ENCODE data around the gene PTPN18. TPM values are rescaled to one million over a fixed set of nuclear protein-coding genes. Genes with fewer than 3 reads are reported as not detected.

The PTPN18 gene
- polyA plus RNA-seq, 2 of the 4 experiments (the other 2 are of a cell fraction) = 19.6 to 20.4 TPM

DNA sequence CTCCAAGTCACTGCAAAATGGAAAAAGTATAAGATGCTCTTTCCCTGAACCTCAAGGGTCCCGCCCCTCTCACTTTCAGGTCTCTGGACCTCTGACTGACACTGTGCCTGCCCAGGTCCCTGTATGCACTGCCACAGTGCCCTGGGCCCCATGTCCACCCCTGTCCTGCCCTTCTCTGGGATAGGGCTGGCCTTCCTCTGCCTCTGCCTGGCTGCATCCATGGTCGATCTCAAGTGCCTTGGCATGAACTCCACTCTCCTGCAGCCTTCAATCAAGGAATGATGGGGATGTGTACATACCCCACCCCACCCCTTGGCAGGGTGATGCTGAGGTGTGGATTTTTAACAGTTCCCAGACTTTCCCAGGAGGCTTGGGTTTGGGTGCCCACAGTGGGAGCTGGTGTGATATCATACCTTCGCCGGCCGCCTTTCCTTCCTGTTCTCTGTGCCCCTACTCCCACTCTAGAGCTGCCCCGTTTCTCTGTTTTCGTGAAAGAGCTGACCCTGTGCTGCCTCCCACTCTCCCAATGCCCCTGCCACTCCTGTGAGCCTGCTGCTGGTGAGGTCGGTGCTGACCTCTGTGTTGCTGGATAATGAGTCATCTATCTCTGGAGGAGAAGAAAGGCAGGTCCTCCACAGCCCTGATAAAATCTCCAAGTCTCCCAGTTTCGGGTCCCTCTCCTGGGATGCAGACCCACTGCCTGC, 18.9 kb downstream of the PTPN18 start:
- no peaks in the 10 kb centered on the region for H3K9me3 ChIP-seq
- POLR2A ChIA-PET = no interaction called here
- no peak overlapping the region for H3K4me3 ChIP-seq
- DNase-seq (ENCODE audit: low read depth in 1 of 2, low spot score in 1 of 2) = no peak
- WGBS (ENCODE audit: missing lambda C conversion rate) = 84% methylated on average over 6 of the region's 9 CpGs
- FAIRE-seq = no peak
- CTCF ChIA-PET = interaction anchor here (0.9 to 2.3 kb wide), 4 partner anchors 13 to 33 kb away, joined by 3 to 35 read pairs (median 10); partner anchors contain the start of gene IMP4
- H3K4me1 ChIP-seq = peaks cover 24% of the 10 kb centered on the region
- ATAC-seq = no peak
- H3K27ac ChIP-seq = peak overlapping the region in 1 of 2 experiments; percentile 48; a peak in 1 of 6 replicates
- H3K4me2 ChIP-seq = peak overlapping the region; percentile 39; the same call in 2 of the 3 replicates
- TF ChIP-seq, protein P1, sequence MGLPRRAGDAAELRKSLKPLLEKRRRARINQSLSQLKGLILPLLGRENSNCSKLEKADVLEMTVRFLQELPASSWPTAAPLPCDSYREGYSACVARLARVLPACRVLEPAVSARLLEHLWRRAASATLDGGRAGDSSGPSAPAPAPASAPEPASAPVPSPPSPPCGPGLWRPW (IDR thresholded peaks at IDR 0.05) = no peak
- TF ChIP-seq CBX2 (IDR thresholded peaks at IDR 0.05; ENCODE audit: borderline replicate concordance, low read depth) = no peak
- TF ChIP-seq, protein P2, sequence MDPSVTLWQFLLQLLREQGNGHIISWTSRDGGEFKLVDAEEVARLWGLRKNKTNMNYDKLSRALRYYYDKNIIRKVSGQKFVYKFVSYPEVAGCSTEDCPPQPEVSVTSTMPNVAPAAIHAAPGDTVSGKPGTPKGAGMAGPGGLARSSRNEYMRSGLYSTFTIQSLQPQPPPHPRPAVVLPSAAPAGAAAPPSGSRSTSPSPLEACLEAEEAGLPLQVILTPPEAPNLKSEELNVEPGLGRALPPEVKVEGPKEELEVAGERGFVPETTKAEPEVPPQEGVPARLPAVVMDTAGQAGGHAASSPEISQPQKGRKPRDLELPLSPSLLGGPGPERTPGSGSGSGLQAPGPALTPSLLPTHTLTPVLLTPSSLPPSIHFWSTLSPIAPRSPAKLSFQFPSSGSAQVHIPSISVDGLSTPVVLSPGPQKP (IDR thresholded peaks at IDR 0.05; ENCODE audit: low read depth, low read length) = no peak
- TF ChIP-seq FOSB (CRISPR knock-in tag; IDR thresholded peaks at IDR 0.05) = no peak
- no peak for TF ChIP-seq ATOH8 (CRISPR knock-in tag; IDR thresholded peaks at IDR 0.05; ENCODE audit: low read depth)
- TF ChIP-seq PBX3 (IDR thresholded peaks at IDR 0.05) = no peak

DNA sequence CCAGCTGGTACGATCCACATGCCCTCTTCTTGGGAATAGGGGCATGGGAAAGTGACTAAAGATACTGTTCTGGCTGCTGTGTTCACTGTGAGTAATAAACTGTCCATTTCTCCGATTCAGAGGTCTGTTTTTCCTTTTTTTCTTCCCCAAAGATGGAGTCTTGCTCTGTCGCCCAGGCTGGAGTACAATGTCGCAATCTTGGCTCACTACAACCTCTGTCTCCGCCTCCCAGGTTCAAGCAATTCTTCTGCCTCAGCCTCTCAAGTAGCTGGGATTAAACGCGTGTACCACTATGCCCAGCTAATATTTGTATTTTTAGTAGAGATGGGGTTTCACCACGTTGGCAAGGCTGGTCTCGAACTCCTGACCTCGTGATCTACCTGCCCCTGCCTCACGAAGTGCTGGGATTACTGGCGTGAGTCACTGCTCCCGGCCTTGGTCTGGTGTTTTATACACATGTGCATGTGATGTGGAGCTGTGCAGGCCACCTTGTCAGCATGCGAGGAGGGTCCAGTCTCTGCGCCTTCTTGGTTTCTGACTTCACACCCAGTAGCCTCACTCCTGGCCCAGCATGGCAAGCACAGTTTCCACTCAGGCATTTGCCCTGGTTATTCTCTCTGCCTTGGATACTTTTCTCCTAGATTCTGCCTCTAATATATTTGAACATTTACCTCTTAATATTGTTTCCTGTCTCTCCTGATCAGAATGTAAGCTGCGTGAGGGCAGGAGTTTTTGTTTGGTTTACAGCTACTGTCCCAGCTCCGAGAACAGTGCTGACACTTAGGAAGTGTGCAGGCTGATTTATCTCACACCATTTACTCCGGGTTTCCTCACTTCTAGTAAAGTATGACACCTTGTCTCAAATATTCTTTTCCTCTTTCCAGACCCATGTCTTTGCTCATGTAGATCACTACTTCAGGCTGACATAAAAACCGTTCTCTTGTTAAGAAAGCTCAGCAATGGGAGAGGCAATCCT, 19.7 kb downstream of the PTPN18 start:
- FAIRE-seq (no peak), ATAC-seq (no peak), DNase-seq (ENCODE audit: low read depth in 1 of 2, low spot score in 1 of 2) (no peak)
- WGBS (ENCODE audit: missing lambda C conversion rate) = 92% methylated on average over 19 of the region's 19 CpGs
- ChIA-PET POLR2A (no interaction called here), CTCF (interaction anchor here (1.4 kb wide), 1 partner anchor 14 kb away, joined by 3 read pairs; no protein-coding TSS in a partner anchor)
- H3K4me3 ChIP-seq = no peak overlapping the region
- H3K27ac ChIP-seq = 0 out of 6 replicates have a peak overlapping the region, but pooled peaks of 1 of the 2 experiments have one; percentile 48
- TF ChIP-seq MAX (IDR thresholded peaks at IDR 0.05) = no peak
- TF ChIP-seq, protein P1 (IDR thresholded peaks at IDR 0.05) = no peak
- no peak for TF ChIP-seq RAD21 (conservative IDR thresholded peaks at IDR 0.05 in 1 of 2, IDR thresholded peaks at IDR 0.05 in 1 of 2)
- peak in 1 of 2 experiments; percentile 56; a peak in 2 of 4 replicates for TF ChIP-seq CEBPB (IDR thresholded peaks at IDR 0.05)
- TF ChIP-seq CBX2 (IDR thresholded peaks at IDR 0.05; ENCODE audit: borderline replicate concordance, low read depth) = no peak
- no peak overlapping the region; the same call in 2 of the 3 replicates for H3K4me2 ChIP-seq
- H3K4me1 ChIP-seq = peaks cover 24% of the 10 kb centered on the region
- H3K9me3 ChIP-seq = no peaks in the 10 kb centered on the region

DNA sequence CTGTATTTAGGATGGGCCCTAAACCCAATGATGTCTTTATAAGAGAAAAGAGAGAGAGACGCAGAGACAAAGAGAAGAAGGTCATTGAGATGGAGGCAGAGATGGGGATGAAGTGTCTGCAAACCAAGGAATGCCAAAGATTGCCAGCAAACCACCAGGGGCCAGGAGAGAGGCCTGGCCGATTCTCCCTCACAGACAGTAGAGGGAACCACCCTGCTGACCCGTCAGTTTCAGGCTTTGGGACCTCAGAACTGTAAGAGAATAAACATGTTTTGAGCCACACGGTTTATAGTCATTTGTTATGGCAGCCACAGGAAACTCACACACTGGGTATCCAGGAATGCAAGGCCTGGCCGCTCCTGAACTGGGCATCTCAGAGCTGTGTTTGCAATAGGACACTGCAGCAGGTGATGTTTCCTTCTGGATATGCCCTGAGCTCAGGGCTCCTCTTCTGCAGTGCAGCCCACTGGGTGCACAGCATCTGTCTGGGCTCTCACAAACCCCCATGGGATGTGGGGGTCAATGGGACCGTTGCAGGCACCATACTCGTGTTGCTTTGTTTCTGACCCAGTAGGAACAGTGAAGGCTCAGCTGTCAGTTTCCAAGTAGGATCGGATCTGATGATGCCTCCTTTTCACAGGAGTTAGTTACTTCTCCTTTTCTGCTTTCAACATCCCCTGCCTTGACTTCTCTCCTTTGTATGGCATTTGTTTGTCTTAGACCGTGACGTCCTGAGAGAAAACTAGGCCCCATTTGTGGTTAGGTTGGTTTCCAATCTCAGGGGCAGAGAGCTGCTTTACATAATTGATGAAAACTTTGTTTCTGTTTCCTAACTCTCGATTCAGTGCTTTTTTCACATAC, 20.8 kb downstream of the PTPN18 start:
- CTCF ChIA-PET = interaction anchor here (0.6 to 1.6 kb wide), 4 partner anchors 11 to 35 kb away, joined by 3 to 5 read pairs (median 4); no protein-coding TSS in a partner anchor
- ATAC-seq = no peak
- DNase-seq (ENCODE audit: low read depth in 1 of 2, low spot score in 1 of 2) = no peak
- Histone ChIP-seq H3K4me3 (no peak overlapping the region), H3K4me2 (no peak overlapping the region), H3K27ac (no peak overlapping the region), H3K9me3 (no peaks in the 10 kb centered on the region), H3K4me1 (peaks cover 18% of the 10 kb centered on the region; the same call in 2 of the 3 replicates)
- no peak for FAIRE-seq
- TF ChIP-seq BHLHE40 (IDR thresholded peaks at IDR 0.05; ENCODE audit: low read depth, low read length) (no peak), USF2 (IDR thresholded peaks at IDR 0.05) (no peak), POLR2A (IDR thresholded peaks at IDR 0.05; ENCODE audit: low read length) (no peak), RAD21 (conservative IDR thresholded peaks at IDR 0.05 in 1 of 2, IDR thresholded peaks at IDR 0.05 in 1 of 2) (peak in 1 of 2 experiments; percentile 13; a peak in 1 of 5 replicates), CBX8 (IDR thresholded peaks at IDR 0.05) (no peak), KDM5A (IDR thresholded peaks at IDR 0.05) (no peak), MAFK (IDR thresholded peaks at IDR 0.05; ENCODE audit: partially characterized antibody) (peak; percentile 11), CTCF (IDR thresholded peaks at IDR 0.05) (no peak), ATOH8 (CRISPR knock-in tag; IDR thresholded peaks at IDR 0.05; ENCODE audit: low read depth) (no peak), RNF2 (IDR thresholded peaks at IDR 0.05; ENCODE audit: borderline replicate concordance, low read depth) (no peak)
- POLR2A ChIA-PET = no interaction called here
- 84% methylated on average over 11 of the region's 11 CpGs for WGBS (ENCODE audit: missing lambda C conversion rate)

All from A549 (cell line).